ENCODE data around the gene IRF5. TPM values are rescaled to one million over a fixed set of nuclear protein-coding genes. Genes with fewer than 3 reads are reported as not detected.
A peak's percentile ranks its signal among the peaks of the same experiment; 100 is the strongest.

IRF5 gene
- total and polyA plus RNA-seq, 10 of the 15 experiments (the other 5 are each of a cell fraction or from before 2014, with no cell fraction given), result 5.4 to 90.3 (median 61.7) TPM

DNA sequence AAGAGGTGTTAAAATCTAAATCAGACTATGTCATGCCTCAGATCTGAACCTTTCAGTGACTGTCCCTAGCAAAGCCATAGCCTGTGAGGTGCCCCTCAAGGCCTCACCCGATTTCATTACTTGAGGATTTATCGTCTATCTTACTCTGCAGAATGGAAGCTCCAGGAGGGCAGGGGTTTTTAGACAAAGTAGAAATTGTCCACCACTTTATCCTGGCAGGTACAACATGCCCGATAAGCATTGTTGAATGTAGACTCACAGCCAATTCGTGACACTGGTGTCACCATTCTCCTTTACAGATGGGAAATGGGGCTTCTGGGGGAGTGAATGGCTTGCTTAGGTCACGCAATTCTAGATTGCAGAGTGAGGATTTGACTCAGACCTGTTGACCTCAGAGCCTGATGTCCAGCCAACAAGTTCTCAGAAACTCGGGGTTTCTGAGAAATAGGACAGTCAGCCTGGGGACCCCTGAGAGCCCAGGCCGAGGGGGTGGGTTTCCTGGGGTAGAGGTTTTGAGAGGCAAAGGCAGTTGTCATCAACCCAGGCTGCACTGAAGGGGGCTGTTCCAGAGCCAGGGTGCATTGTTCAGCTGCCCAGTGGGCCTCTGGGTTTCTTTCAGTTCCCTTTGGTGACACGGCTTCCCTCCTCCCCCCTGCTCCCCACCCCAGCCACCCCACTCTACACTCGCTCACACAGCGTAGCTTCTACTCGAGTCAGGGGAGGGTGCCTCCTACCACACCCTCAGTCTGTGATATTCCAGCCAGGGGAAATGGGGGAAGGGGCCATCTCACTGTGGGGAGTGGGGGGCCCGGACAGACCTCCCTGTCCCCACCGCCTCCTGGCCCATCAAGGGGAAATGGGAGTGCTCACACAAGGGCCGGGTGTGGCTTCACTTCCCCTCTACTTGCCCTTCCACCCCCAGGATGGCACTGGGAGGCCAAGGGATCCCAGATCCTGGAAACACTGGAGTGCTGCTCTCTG is 3.1 kb upstream of the IRF5 start (continued):
- TF ChIP-seq, protein P1, sequence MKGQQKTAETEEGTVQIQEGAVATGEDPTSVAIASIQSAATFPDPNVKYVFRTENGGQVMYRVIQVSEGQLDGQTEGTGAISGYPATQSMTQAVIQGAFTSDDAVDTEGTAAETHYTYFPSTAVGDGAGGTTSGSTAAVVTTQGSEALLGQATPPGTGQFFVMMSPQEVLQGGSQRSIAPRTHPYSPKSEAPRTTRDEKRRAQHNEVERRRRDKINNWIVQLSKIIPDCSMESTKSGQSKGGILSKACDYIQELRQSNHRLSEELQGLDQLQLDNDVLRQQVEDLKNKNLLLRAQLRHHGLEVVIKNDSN (IDR thresholded peaks at IDR 0.05; ENCODE audit: borderline replicate concordance, extremely low read length, insufficient read depth, low read depth, low read length), result no peak
- TF ChIP-seq, protein P2, sequence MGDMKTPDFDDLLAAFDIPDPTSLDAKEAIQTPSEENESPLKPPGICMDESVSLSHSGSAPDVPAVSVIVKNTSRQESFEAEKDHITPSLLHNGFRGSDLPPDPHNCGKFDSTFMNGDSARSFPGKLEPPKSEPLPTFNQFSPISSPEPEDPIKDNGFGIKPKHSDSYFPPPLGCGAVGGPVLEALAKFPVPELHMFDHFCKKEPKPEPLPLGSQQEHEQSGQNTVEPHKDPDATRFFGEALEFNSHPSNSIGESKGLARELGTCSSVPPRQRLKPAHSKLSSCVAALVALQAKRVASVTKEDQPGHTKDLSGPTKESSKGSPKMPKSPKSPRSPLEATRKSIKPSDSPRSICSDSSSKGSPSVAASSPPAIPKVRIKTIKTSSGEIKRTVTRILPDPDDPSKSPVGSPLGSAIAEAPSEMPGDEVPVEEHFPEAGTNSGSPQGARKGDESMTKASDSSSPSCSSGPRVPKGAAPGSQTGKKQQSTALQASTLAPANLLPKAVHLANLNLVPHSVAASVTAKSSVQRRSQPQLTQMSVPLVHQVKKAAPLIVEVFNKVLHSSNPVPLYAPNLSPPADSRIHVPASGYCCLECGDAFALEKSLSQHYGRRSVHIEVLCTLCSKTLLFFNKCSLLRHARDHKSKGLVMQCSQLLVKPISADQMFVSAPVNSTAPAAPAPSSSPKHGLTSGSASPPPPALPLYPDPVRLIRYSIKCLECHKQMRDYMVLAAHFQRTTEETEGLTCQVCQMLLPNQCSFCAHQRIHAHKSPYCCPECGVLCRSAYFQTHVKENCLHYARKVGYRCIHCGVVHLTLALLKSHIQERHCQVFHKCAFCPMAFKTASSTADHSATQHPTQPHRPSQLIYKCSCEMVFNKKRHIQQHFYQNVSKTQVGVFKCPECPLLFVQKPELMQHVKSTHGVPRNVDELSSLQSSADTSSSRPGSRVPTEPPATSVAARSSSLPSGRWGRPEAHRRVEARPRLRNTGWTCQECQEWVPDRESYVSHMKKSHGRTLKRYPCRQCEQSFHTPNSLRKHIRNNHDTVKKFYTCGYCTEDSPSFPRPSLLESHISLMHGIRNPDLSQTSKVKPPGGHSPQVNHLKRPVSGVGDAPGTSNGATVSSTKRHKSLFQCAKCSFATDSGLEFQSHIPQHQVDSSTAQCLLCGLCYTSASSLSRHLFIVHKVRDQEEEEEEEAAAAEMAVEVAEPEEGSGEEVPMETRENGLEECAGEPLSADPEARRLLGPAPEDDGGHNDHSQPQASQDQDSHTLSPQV (IDR thresholded peaks at IDR 0.05), result no peak
- TF ChIP-seq JUND (IDR thresholded peaks at IDR 0.05; ENCODE audit: low read depth, low read length), result peak; percentile 53; the same call in 1 of the 2 replicates
- 0 out of 3 replicates have a peak, but pooled peaks of 1 of the 2 experiments have one; percentile 51 for TF ChIP-seq EGR1 (IDR thresholded peaks at IDR 0.05; ENCODE audit: borderline replicate concordance in 1 of 2, low read depth in 2 of 2, low read length in 2 of 2)
- no peak for TF ChIP-seq ZSCAN29 (IDR thresholded peaks at IDR 0.05)
